NCI-H2107 treated with DMSO at 0.1 percent for 48 hours (cell line): Measurements from ENCODE around the gene COL28A1.

Source experiments
- DNase-seq: peaks from one replicate; lab custom pipeline; 2025; ENCODE audit not compliant: unreplicated experiment; lab: John Stamatoyannopoulos, UW

Gene COL28A1

GRCh38 chr7:7535691-7536090 lies at the start of gene COL28A1:
COL28A1 (minus strand) TSS chr7:7535873; CDS start chr7:7532875, 2,998 bp downstream.
- DNase-seq: peak; percentile 12

GRCh38 chr7:7584653-7585052 lies 49.0 kb upstream of the COL28A1 start:
- no peak for DNase-seq

- DNase-seq: no peak
These were observed 48.1 kb upstream of the COL28A1 start for GRCh38 chr7:7583731-7584130.

GRCh38 chr7:7582596-7582995 lies 46.9 kb upstream of the COL28A1 start:
- no peak for DNase-seq

GRCh38 chr7:7581531-7582179 lies 46.0 kb upstream of the COL28A1 start:
- no peak for DNase-seq

- DNase-seq: no peak
These were observed 44.0 kb upstream of the COL28A1 start for GRCh38 chr7:7579638-7580037.

- DNase-seq: no peak
These were observed 42.2 kb upstream of the COL28A1 start for GRCh38 chr7:7577888-7578287.

- DNase-seq: no peak
These were observed 40.7 kb upstream of the COL28A1 start for GRCh38 chr7:7576344-7576743.

GRCh38 chr7:7573701-7574100 lies 38.0 kb upstream of the COL28A1 start:
- no peak for DNase-seq

GRCh38 chr7:7570584-7570983 lies 34.9 kb upstream of the COL28A1 start:
- no peak for DNase-seq

GRCh38 chr7:7569615-7570014 lies 33.9 kb upstream of the COL28A1 start:
- DNase-seq: no peak

- DNase-seq: no peak
These were observed 33.4 kb upstream of the COL28A1 start for GRCh38 chr7:7569081-7569527.

GRCh38 chr7:7568553-7568952 lies 32.9 kb upstream of the COL28A1 start:
- DNase-seq: no peak

- DNase-seq: no peak
These were observed 32.3 kb upstream of the COL28A1 start for GRCh38 chr7:7567898-7568531.

GRCh38 chr7:7566651-7567611 lies 31.3 kb upstream of the COL28A1 start, which contains the start of gene MIOS:
MIOS (plus strand) TSS chr7:7566884; CDS start chr7:7572476, 5,592 bp downstream.
- peak; percentile 31 for DNase-seq

- no peak for DNase-seq
These were observed 30.3 kb upstream of the COL28A1 start for GRCh38 chr7:7565746-7566650.

GRCh38 chr7:7565018-7565680 lies 29.5 kb upstream of the COL28A1 start:
- DNase-seq: no peak

GRCh38 chr7:7564323-7564780 lies 28.7 kb upstream of the COL28A1 start:
- no peak for DNase-seq

GRCh38 chr7:7563813-7564212 lies 28.1 kb upstream of the COL28A1 start:
- DNase-seq: no peak

- DNase-seq: no peak
These were observed 27.6 kb upstream of the COL28A1 start for GRCh38 chr7:7563269-7563668.
